ENCODE measurements around the gene COL4A4.

COL4A4 gene

DNA sequence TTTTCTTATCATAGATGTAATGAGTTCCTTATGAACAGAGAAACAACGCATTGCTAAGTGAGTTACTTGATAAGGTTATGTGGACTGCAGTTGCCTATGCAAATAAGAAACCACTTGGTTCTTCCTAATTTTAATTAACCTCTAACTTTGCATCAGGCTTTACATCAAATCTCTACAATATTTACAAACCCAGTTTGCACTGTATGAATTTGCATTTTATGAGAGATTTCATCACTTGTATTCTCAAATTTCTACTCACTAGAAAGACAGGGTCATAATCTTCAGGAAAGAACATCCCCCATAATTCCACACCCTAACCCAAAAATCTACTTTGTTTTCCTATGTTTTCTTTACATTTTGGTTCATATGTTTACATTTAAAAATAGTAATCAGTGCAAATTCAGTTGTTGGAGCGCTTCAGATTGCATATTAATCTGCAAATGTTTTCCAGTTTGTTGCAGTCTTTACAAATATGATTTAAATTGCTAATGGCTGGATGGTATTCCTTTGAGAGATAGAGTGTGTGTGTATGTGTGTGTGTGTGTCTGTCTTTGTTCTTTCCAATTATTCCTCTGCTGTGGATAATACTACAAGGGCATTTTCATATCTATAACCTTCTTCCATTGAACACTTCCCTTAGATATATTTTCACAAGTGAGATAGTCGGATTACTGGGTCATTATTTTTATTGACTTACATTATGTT lies 106.1 kb downstream of the COL4A4 start:
- CTCF ChIA-PET: interaction anchor here (0.6 kb wide), 1 partner anchor 1172 kb away, joined by 3 read pairs; no protein-coding TSS in a partner anchor
- TF ChIP-seq ZFP41 (tag by site-specific recombination; IDR thresholded peaks at IDR 0.05; ENCODE audit: borderline replicate concordance) (no peak), ZNF558 (tag by site-specific recombination; IDR thresholded peaks at IDR 0.05) (no peak), GLIS1 (tag by site-specific recombination; IDR thresholded peaks at IDR 0.05) (no peak), ZNF157 (tag by site-specific recombination; IDR thresholded peaks at IDR 0.05) (no peak)
- TF ChIP-seq, protein P1, sequence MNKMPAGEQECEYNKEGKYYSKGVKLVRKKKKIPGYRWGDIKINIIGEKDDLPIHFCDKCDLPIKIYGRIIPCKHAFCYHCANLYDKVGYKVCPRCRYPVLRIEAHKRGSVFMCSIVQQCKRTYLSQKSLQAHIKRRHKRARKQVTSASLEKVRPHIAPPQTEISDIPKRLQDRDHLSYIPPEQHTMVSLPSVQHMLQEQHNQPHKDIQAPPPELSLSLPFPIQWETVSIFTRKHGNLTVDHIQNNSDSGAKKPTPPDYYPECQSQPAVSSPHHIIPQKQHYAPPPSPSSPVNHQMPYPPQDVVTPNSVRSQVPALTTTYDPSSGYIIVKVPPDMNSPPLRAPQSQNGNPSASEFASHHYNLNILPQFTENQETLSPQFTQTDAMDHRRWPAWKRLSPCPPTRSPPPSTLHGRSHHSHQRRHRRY (tag by site-specific recombination; IDR thresholded peaks at IDR 0.05): no peak

DNA sequence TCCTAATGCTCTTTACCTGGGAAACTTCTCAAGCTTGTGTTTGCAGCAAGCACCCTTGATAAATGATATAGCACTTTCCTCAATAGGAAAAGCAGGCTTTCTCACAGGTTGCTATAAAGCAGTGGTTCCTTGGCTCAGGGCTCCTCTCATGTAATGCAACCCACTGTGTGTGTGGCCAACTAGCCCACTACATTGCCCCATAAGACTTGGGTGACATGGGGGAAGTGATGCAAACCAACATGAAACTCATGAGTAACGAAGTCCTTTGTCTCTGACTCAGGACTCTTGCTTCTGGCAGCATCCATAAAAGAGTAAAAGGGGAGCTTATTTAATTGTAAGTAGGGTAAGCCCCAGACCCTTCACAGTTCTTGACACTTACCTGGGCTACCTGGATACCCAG lies 106.9 kb downstream of the COL4A4 start:
- Histone ChIP-seq H3K9me3 (ENCODE audit: control insufficient read depth, insufficient read depth, low read depth, low read length) (no peaks in the 10 kb centered on the region), H3K36me3 (ENCODE audit: control insufficient read depth in 2 of 2, insufficient read depth in 1 of 2, low read length in 2 of 2) (peaks cover 0 to 3% of the 10 kb centered on the region in 2 experiments; a peak in 1 of 3 replicates), H3K4me3 (ENCODE audit: low read depth, low read length) (no peak overlapping the region), H3K4me1 (ENCODE audit: control insufficient read depth, insufficient read depth, low read length) (peaks cover 4% of the 10 kb centered on the region), H3K27ac (ENCODE audit: extremely low read depth, low read depth, low read length) (no peak overlapping the region)
- no peak for TF ChIP-seq ZNF423 (tag by site-specific recombination; IDR thresholded peaks at IDR 0.05)
- TF ChIP-seq ZNF394 (tag by site-specific recombination; IDR thresholded peaks at IDR 0.05; ENCODE audit: borderline replicate concordance): no peak
- TF ChIP-seq KLF1 (tag by site-specific recombination; IDR thresholded peaks at IDR 0.05): no peak
- no peak for TF ChIP-seq ZNF174 (tag by site-specific recombination; IDR thresholded peaks at IDR 0.05)
- TF ChIP-seq ZNF623 (tag by site-specific recombination; IDR thresholded peaks at IDR 0.05): no peak
- no peak for TF ChIP-seq SCRT2 (tag by site-specific recombination; IDR thresholded peaks at IDR 0.05)
- TF ChIP-seq, protein P2, sequence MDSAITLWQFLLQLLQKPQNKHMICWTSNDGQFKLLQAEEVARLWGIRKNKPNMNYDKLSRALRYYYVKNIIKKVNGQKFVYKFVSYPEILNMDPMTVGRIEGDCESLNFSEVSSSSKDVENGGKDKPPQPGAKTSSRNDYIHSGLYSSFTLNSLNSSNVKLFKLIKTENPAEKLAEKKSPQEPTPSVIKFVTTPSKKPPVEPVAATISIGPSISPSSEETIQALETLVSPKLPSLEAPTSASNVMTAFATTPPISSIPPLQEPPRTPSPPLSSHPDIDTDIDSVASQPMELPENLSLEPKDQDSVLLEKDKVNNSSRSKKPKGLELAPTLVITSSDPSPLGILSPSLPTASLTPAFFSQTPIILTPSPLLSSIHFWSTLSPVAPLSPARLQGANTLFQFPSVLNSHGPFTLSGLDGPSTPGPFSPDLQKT (IDR thresholded peaks at IDR 0.05; ENCODE audit: borderline replicate concordance, low read depth, low read length): no peak
- no peak for TF ChIP-seq ZNF341 (tag by site-specific recombination; IDR thresholded peaks at IDR 0.05; ENCODE audit: low read depth)
- ChIA-PET CTCF (interaction anchor here (0.6 kb wide), 1 partner anchor 1172 kb away, joined by 3 read pairs; no protein-coding TSS in a partner anchor), POLR2A (no interaction called here)

More for the DNA sequence above, 106.1 kb downstream of the COL4A4 start:
- no peak overlapping the region for H3K27ac ChIP-seq (ENCODE audit: extremely low read depth, low read depth, low read length)
- H3K4me1 ChIP-seq (ENCODE audit: control insufficient read depth, insufficient read depth, low read length): no peaks in the 10 kb centered on the region
- no peak overlapping the region for H3K4me3 ChIP-seq (ENCODE audit: low read depth, low read length)
- peaks cover 0 to 3% of the 10 kb centered on the region in 2 experiments; a peak in 1 of 3 replicates for H3K36me3 ChIP-seq (ENCODE audit: control insufficient read depth in 2 of 2, insufficient read depth in 1 of 2, low read length in 2 of 2)
- POLR2A ChIA-PET: no interaction called here
- H3K9me3 ChIP-seq (ENCODE audit: control insufficient read depth, insufficient read depth, low read depth, low read length): no peaks in the 10 kb centered on the region

DNA sequence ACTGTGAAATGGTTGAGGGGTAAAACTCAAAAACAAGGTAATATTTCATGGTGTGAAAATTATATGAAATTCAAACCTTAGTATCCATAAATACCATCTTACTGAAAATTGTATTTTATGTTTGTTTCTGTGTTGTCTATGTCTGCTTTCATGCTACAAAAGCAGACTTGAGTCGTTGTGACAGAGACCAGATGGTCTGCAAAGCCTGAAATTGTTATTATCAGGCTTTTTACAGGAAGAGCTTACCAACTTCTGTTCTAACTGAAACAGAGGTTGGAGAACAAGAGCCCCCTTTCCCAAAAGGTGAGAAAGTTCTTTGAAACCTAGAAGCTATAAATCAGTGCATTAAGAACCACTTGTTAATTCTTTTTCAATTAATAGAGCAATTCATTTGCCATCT lies 110.0 kb downstream of the COL4A4 start:
- H3K9me3 ChIP-seq (ENCODE audit: control insufficient read depth, insufficient read depth, low read depth, low read length): no peaks in the 10 kb centered on the region
- CTCF ChIA-PET: interaction anchor here (0.9 to 1.3 kb wide), 2 partner anchors 11 to 69 kb away, joined by 3 to 4 read pairs; no protein-coding TSS in a partner anchor
- H3K4me3 ChIP-seq (ENCODE audit: low read depth, low read length): no peak overlapping the region
- peaks cover 4% of the 10 kb centered on the region for H3K4me1 ChIP-seq (ENCODE audit: control insufficient read depth, insufficient read depth, low read length)
- H3K36me3 ChIP-seq (ENCODE audit: control insufficient read depth in 2 of 2, insufficient read depth in 1 of 2, low read length in 2 of 2): peaks cover 0 to 3% of the 10 kb centered on the region in 2 experiments; a peak in 1 of 3 replicates
- POLR2A ChIA-PET: no interaction called here
- H3K27ac ChIP-seq (ENCODE audit: extremely low read depth, low read depth, low read length): no peak overlapping the region
- TF ChIP-seq KLF1 (tag by site-specific recombination; IDR thresholded peaks at IDR 0.05) (no peak), ZNF473 (tag by site-specific recombination; IDR thresholded peaks at IDR 0.05) (no peak), ZNF624 (tag by site-specific recombination; IDR thresholded peaks at IDR 0.05) (no peak), ZNF211 (tag by site-specific recombination; IDR thresholded peaks at IDR 0.05; ENCODE audit: low read depth) (no peak), ZNF600 (tag by site-specific recombination; IDR thresholded peaks at IDR 0.05) (no peak)
- TF ChIP-seq, protein P3, sequence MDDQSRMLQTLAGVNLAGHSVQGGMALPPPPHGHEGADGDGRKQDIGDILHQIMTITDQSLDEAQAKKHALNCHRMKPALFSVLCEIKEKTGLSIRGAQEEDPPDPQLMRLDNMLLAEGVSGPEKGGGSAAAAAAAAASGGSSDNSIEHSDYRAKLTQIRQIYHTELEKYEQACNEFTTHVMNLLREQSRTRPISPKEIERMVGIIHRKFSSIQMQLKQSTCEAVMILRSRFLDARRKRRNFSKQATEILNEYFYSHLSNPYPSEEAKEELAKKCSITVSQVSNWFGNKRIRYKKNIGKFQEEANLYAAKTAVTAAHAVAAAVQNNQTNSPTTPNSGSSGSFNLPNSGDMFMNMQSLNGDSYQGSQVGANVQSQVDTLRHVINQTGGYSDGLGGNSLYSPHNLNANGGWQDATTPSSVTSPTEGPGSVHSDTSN (CRISPR knock-in tag; IDR thresholded peaks at IDR 0.05): no peak
- TF ChIP-seq, protein P4, sequence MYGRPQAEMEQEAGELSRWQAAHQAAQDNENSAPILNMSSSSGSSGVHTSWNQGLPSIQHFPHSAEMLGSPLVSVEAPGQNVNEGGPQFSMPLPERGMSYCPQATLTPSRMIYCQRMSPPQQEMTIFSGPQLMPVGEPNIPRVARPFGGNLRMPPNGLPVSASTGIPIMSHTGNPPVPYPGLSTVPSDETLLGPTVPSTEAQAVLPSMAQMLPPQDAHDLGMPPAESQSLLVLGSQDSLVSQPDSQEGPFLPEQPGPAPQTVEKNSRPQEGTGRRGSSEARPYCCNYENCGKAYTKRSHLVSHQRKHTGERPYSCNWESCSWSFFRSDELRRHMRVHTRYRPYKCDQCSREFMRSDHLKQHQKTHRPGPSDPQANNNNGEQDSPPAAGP (tag by site-specific recombination; IDR thresholded peaks at IDR 0.05): no peak

Data from HEK293 (cell line).